ENCODE measurements around the gene MGLL.

MGLL gene

GRCh38 chr3:127848131-127849129 is 26.1 kb upstream of the MGLL start:
- no peak overlapping the region for H3K9ac ChIP-seq
- H3K9me3 ChIP-seq (ENCODE audit: control insufficient read depth, low read length): no peaks in the 10 kb centered on the region
- no peak overlapping the region for H3K27ac ChIP-seq
- no peaks in the 10 kb centered on the region for H3K4me1 ChIP-seq
- H3K4me3 ChIP-seq (ENCODE audit: low read depth, low read length): no peak overlapping the region
- no peaks in the 10 kb centered on the region for H3K36me3 ChIP-seq (ENCODE audit: control insufficient read depth, insufficient read depth, low read length)
- H3K79me2 ChIP-seq: no peaks in the 10 kb centered on the region
- no peak overlapping the region for H3K4me2 ChIP-seq (ENCODE audit: low read length)
- TF ChIP-seq, protein P1, sequence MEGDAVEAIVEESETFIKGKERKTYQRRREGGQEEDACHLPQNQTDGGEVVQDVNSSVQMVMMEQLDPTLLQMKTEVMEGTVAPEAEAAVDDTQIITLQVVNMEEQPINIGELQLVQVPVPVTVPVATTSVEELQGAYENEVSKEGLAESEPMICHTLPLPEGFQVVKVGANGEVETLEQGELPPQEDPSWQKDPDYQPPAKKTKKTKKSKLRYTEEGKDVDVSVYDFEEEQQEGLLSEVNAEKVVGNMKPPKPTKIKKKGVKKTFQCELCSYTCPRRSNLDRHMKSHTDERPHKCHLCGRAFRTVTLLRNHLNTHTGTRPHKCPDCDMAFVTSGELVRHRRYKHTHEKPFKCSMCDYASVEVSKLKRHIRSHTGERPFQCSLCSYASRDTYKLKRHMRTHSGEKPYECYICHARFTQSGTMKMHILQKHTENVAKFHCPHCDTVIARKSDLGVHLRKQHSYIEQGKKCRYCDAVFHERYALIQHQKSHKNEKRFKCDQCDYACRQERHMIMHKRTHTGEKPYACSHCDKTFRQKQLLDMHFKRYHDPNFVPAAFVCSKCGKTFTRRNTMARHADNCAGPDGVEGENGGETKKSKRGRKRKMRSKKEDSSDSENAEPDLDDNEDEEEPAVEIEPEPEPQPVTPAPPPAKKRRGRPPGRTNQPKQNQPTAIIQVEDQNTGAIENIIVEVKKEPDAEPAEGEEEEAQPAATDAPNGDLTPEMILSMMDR (IDR thresholded peaks at IDR 0.05): no peak
- H3K27me3 ChIP-seq (ENCODE audit: control insufficient read depth, insufficient read depth, low read length): no peaks in the 10 kb centered on the region
- H2AFZ ChIP-seq: no peak overlapping the region

DNA sequence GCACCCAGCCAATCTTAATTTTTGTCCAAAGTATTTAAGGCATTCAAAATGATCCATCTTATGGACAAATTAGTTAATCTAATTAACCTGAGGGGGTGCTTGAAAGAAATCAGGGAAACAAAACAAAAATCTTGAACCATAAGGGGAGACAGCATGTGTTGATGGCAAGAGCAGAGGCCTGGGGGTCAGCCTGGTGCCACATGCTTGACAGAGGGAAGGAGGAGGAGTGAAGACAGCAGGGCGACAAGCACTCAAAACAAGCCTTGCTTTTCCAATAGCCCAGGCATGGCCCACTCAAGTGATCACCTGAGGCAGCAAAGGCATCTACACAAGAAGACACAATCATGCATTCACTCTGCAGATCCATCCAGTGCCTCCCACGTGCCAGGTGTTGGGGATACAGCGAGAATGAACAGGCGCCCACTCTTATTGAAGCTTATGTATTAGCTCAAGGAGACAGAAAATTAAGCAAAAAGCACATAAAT is 25.0 kb upstream of the MGLL start:
- Histone ChIP-seq H3K4me1 (no peaks in the 10 kb centered on the region), H3K9me3 (ENCODE audit: control insufficient read depth, low read length) (no peaks in the 10 kb centered on the region), H3K4me3 (ENCODE audit: low read depth, low read length) (no peak overlapping the region), H3K27ac (no peak overlapping the region), H3K27me3 (ENCODE audit: control insufficient read depth, insufficient read depth, low read length) (no peaks in the 10 kb centered on the region), H2AFZ (no peak overlapping the region), H3K36me3 (ENCODE audit: control insufficient read depth, insufficient read depth, low read length) (no peaks in the 10 kb centered on the region), H3K9ac (no peak overlapping the region), H3K79me2 (no peaks in the 10 kb centered on the region), H3K4me2 (ENCODE audit: low read length) (no peak overlapping the region)
- TF ChIP-seq, protein P1 (IDR thresholded peaks at IDR 0.05): no peak

DNA sequence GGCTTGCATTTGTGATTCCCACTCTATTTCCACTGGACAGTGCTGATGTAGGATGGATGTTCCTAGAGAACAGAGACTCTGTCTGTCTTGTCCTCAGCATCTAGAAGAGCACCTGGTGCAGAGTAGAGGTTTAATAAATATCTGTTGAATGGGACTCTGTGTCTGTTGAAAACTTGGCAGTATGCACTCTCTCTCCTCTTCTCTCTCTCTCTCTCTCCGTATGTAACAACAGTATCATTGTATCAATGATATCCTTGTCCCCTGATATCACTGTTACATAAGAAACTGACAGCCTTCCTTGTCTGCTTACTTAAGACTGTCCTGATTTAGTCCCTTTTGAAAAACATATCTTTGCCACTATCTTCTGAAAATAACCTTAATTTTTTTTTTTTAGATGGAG is 24.3 kb upstream of the MGLL start:
- H3K9me3 ChIP-seq (ENCODE audit: control insufficient read depth, low read length): no peaks in the 10 kb centered on the region
- H3K4me1 ChIP-seq: no peaks in the 10 kb centered on the region
- no peak overlapping the region for H3K4me2 ChIP-seq (ENCODE audit: low read length)
- no peak overlapping the region for H2AFZ ChIP-seq
- TF ChIP-seq, protein P1 (IDR thresholded peaks at IDR 0.05): no peak
- H3K9ac ChIP-seq: no peak overlapping the region
- H3K27me3 ChIP-seq (ENCODE audit: control insufficient read depth, insufficient read depth, low read length): no peaks in the 10 kb centered on the region
- no peak overlapping the region for H3K27ac ChIP-seq
- no peaks in the 10 kb centered on the region for H3K79me2 ChIP-seq
- H3K36me3 ChIP-seq (ENCODE audit: control insufficient read depth, insufficient read depth, low read length): no peaks in the 10 kb centered on the region
- H3K4me3 ChIP-seq (ENCODE audit: low read depth, low read length): no peak overlapping the region

GRCh38 chr3:127844326-127844942 is 22.1 kb upstream of the MGLL start:
- Histone ChIP-seq H3K9ac (no peak overlapping the region), H3K4me1 (no peaks in the 10 kb centered on the region), H3K27me3 (ENCODE audit: control insufficient read depth, insufficient read depth, low read length) (no peaks in the 10 kb centered on the region), H3K4me3 (ENCODE audit: low read depth, low read length) (no peak overlapping the region), H3K9me3 (ENCODE audit: control insufficient read depth, low read length) (no peaks in the 10 kb centered on the region), H3K4me2 (ENCODE audit: low read length) (no peak overlapping the region), H2AFZ (no peak overlapping the region), H3K27ac (no peak overlapping the region), H3K79me2 (no peaks in the 10 kb centered on the region), H3K36me3 (ENCODE audit: control insufficient read depth, insufficient read depth, low read length) (no peaks in the 10 kb centered on the region)
- TF ChIP-seq, protein P1 (IDR thresholded peaks at IDR 0.05): no peak
